Brain pericyte (primary cell): ENCODE measurements around the gene CYP2A6.
"Not testable (repeated sequence)": the region's sequence is repeated elsewhere in the genome, so short reads cannot be mapped to it uniquely, and the experiment has no call there.

ENCODE experiments used
- DNase-seq: peaks from one replicate; pipeline ENCODE4 v3.0.0-alpha.2; 2012; ENCODE audit warnings: low read depth, low spot score

CYP2A6 gene

GRCh38 chr19:40846722-40847121 is 3.5 kb downstream of the CYP2A6 start:
- DNase-seq: not testable (repeated sequence)

- DNase-seq: not testable (repeated sequence)
These were observed 6.6 kb downstream of the CYP2A6 start for GRCh38 chr19:40843653-40844052.

GRCh38 chr19:40842997-40843652 is 7.1 kb downstream of the CYP2A6 start:
- DNase-seq: not testable (repeated sequence)

DNA sequence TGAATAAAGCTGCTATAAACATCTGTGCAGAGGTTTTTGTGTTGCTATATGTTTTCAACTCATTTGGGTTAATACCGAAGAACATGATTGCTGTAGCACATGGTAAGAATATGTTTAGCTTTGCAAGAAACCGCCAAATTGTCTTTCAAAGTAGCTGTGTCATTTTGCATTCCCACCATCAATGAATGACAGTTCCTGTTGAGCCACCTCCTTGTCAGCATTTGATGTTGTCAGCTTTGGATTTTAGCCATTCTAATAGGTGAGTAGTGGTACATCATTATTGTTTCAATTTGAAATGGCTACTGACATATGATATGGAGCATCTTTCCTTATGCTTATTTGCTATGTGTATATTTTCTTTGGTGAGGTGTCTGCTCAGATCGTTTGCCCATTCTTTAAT is 8.2 kb downstream of the CYP2A6 start:
- not testable (repeated sequence) for DNase-seq

- not testable (repeated sequence) for DNase-seq
These were observed 11.8 kb downstream of the CYP2A6 start for GRCh38 chr19:40838477-40838876.

- DNase-seq: no peak
These were observed 13.4 kb downstream of the CYP2A6 start for GRCh38 chr19:40836754-40837429.

DNA sequence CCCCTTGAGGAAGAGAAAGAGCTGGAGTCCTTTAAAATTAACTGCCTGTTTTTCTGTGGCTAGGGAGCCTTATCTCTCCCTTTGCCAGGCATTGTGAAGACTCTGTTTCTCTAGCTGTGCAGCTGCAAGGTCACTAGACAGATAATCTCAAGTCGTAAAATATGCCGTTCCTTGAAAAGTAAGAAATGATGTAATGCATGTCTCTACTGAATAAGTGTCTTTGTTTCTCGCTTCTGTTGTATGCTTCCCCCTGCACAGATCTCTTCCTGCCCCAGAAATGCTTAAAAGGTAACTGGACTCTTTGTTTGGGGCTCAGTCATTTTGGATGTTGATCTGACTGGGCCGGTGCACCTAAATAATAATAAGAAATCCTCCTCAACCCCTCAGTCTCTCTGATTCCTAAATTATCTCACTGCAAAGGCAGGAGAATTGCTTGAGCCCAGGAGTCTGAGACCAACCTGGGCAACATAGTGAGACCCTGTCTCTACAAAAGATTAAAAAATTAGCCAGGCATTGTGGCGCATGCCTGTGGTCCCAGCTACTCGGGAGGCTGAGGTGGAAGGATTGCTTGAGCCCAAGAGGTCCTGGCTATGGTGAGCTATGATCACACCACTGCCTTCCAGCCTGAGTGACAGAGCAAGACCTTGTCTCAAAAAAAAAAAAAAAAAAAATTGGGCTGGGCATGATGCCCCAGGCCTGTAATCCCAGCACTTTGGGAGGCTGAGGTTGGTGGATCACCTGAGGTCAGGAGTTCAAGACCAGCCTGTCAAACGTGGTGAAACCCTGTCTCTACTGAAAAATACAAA is 16.3 kb downstream of the CYP2A6 start:
- DNase-seq: not testable (repeated sequence)

GRCh38 chr19:40832431-40832790 is 17.8 kb downstream of the CYP2A6 start:
- not testable (repeated sequence) for DNase-seq

- peak; percentile 79 for DNase-seq
These were observed 18.5 kb downstream of the CYP2A6 start for GRCh38 chr19:40831502-40832430.

- not testable (repeated sequence) for DNase-seq
These were observed 19.5 kb downstream of the CYP2A6 start for GRCh38 chr19:40830741-40831140.

DNA sequence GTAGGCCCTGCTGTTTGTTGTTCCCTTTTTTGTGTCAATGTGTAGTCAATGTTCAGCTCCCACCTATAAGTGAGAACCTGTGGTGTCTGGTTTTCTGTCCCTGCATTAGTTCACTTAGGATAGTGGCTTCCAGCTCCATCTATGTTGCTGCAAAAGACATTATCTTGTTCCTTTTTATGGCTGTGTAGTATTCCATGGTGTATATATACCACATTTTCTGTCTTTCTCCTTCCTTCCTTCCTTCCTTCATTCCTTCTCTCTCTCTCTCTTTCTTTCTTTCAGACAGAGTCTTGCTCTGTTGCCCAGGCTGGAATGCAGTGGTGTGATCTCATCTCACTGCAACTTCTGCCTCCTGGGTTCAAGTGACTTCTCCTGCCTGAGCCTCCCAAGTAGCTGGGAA is 21.0 kb downstream of the CYP2A6 start:
- no peak for DNase-seq

DNA sequence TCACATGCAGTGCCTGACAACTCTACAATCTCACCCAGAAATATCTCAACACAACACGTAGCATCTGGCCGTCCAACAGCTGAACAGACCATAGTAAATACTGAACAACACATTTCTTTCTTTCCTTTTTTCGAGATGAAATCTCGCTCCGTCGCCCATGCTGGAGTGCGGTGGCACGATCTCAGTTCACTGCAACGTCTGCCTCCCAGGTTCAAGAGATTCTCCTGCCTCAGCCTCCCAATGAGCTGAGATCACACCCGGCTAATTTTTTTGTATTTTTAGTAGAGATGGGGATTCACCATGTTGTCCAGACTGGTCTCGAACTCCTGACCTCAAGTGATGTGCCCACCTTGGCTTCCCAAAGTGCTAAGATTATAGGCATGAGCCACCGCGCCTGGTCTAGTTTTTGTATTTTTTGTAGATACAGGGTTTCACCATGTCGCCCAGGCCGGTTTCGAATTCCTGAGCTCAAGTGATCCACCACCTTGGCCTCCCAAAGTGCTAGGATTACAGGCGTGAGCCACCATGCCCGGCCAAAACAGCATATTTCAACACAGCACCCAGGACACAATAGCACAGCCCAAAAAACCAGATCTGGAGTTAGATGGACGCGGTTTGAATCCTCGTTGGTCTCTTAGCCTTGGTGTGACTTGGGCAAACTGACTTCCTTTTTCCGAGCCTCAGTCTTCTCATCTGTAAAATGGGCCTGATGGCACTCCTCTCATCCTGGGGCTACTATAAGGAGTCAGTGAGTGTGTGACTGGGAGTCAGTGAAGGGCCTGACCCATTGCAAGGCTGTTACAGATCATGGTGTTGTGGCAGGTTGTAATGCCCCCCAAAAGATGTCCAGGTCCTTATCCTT is 22.6 kb downstream of the CYP2A6 start:
- DNase-seq: no peak

- DNase-seq: not testable (repeated sequence)
These were observed 23.4 kb downstream of the CYP2A6 start for GRCh38 chr19:40826699-40827385.

DNA sequence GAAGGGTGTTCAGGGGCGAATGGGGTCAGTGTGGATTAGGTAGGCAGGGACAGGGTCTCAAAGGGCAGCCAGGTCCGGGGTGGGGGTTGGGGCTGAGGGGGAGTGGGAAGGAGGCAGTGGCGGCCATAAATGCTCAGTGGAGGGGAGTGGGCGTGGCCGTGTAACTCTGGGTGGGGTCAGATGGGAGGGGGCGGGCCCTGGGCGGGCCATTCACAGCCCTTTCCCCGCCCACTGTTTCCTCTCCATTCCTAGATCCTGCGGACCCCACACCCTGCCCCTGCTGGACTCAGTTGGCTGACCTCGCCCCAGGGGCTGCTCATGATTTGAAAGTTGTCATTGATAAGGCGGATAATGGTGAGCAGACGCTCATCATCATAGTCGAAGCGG is 23.9 kb downstream of the CYP2A6 start:
- DNase-seq: not testable (repeated sequence)

DNA sequence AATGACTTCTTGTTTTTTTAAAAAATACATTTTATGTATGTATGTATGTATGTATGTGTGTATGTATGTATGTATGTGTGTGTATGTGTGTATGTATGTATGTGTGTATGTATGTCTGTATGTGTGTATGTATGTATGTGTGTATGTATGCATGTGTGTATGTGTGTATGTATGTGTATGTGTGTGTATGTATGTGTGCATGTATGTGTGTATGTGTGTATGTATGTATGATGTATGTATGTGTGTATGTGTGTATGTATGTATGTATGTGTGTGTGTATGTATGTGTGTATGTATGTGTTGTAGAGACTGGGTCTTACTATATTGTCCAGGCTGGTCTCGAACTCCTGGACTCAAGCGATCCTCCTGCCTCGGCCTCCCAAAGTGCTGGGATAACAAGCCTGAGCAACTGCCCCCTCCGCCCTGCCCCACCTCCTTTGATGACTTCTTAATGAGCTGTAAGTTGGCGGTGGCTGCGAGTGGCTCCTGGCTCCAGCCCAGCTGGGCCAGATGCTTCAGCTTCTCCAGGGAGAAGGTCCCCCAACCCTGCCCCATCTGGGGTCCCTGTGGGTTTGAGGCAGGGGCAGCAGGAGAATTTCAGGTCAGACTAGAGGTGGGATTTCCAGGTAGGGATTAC is 24.7 kb downstream of the CYP2A6 start:
- DNase-seq: not testable (repeated sequence)

DNA sequence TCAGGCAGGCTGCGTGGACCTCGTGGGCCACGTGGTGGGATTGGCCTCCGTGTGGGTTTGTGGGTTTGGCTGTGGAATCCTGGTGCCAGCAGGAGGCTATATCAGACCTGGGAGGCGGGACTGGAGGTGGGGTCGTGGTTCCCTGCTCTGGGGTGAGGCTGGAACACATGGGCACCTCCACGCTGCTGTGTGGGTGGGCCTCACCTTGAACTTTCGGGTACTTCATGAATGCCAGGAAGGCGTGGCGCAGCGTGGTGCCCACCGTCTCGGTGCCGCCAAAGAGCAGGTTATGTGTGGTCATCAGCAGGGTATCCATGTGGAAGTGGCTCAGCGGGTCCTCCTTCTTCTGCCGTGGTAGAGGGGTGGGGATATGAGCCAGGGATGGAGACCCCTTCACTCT is 25.3 kb downstream of the CYP2A6 start:
- not testable (repeated sequence) for DNase-seq

DNA sequence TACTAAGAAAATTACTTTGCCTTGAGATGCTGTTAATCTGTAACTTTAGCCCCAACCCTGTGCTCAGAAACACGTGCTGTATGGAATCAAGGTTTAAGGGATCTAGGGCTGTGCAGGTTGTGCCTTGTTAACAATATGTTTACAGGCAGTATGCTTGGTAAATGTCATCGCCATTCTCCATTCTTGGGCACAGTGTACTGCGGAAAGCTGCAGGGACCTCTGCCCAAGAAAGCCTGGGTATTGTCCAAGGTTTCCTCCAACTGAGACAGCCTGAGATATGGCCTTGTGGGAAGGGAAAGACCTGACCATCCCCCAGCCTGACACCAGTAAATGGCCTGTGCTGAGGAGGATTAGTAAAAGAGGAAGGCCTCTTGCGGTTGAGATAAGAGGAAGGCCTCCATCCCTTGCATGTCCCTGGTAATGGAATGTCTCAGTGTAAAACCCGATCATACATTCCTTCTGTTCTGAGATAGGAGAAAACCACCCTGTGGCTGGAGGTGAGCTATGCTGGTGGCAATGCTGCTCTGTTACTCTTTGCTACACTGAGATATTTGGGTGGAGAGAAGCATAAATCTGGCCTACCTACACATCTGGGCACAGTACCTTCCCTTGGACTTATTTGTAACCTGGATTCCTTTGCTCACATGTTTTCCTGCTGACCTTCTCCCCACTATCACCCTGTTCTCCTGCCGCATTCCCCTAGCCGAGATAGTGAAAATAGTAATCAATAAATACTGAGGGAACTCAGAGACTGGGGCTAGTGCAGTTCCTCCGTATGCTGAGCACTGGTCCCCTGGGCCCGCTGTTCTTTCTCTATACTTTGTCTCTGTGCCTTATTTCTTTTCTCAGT is 27.3 kb downstream of the CYP2A6 start:
- not testable (repeated sequence) for DNase-seq

- DNase-seq: no peak
These were observed 28.1 kb downstream of the CYP2A6 start for GRCh38 chr19:40822161-40822560.
